ENCODE results near the gene SIGLEC15. TPM values are rescaled to one million over a fixed set of nuclear protein-coding genes. Genes with fewer than 3 reads are reported as not detected.
"Not testable (repeated sequence)": the region's sequence is repeated elsewhere in the genome, so short reads cannot be mapped to it uniquely, and the experiment has no call there.

Gene SIGLEC15
- total RNA-seq, 1 experiment from 2014 or later = 0.13 TPM

DNA sequence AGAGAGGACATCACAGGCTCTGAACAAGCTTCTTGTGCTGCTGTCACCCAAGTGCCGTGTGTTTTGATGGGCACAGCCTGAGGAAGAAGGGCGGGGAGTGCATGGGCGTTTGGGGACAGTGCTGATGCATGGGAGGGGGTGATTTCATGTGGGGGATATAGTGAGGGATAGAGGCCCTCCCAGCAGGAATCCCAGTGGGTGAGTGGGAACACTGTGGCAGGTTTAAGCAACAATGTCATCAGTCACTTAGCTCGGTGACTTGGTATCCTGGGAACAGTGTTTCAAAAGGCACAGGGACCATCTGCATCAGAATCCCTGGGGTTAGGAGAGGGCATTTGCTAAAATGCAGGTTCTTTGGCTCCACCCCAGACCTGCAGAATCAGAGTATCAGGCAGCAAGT, 609 bp downstream of the SIGLEC15 start:
- H4K8ac ChIP-seq (replicated peaks; ENCODE audit: insufficient read length, low read depth, low read length) = no peak overlapping the region
- H2BK12ac ChIP-seq (ENCODE audit: insufficient read length, low read depth, low read length) = no peak overlapping the region
- no peak overlapping the region for H4K91ac ChIP-seq (ENCODE audit: insufficient read length, low read depth, low read length)
- Mint-ChIP-seq H3K4me3 (no peak overlapping the region), H3K27me3 (ENCODE audit: low read depth) (peaks cover 2% of the 10 kb centered on the region), H3K27ac (peak overlapping the region in 2 of 3 experiments; percentile 44 to 88; a peak in 2 of 7 replicates), H3K9me3 (peaks cover 0 to 3% of the 10 kb centered on the region in 2 experiments; a peak in 1 of 5 replicates), H3K4me1 (peaks cover 20 to 32% of the 10 kb centered on the region in 2 experiments), H3K36me3 (ENCODE audit: insufficient read depth in 1 of 3, low read depth in 3 of 3) (no peaks in the 10 kb centered on the region)
- H3K23me2 ChIP-seq (ENCODE audit: insufficient read length, low read depth, low read length, poor library complexity, severe bottlenecking) = no peaks in the 10 kb centered on the region
- no peaks in the 10 kb centered on the region for H3K79me2 ChIP-seq (ENCODE audit: insufficient read depth, low read length)
- no peak overlapping the region for H3K9ac ChIP-seq (ENCODE audit: extremely low read depth, insufficient read length, low read length)
- no peak overlapping the region for H2BK5ac ChIP-seq (ENCODE audit: insufficient read length, low read length)
- H3K14ac ChIP-seq (ENCODE audit: insufficient read depth, low read length) = no peak overlapping the region
- no peak overlapping the region for H3K56ac ChIP-seq (ENCODE audit: insufficient read length, low read depth, low read length)
- no peak overlapping the region for H2AK5ac ChIP-seq (ENCODE audit: insufficient read length, low read length)
- H2BK20ac ChIP-seq (ENCODE audit: low read depth, low read length, poor library complexity, severe bottlenecking) = no peak overlapping the region
- H2BK15ac ChIP-seq (ENCODE audit: low read depth, low read length) = no peak overlapping the region
- no peak overlapping the region for H3K18ac ChIP-seq (ENCODE audit: insufficient read length, low read depth, low read length)
- no peaks in the 10 kb centered on the region for H3K9me3 ChIP-seq (ENCODE audit: control insufficient read depth, low read depth, low read length)
- no peak overlapping the region for H3K4ac ChIP-seq (ENCODE audit: low read depth, low read length)
- no peaks in the 10 kb centered on the region for H3K27me3 ChIP-seq (ENCODE audit: insufficient read depth, low read length)
- TF ChIP-seq, protein P1, sequence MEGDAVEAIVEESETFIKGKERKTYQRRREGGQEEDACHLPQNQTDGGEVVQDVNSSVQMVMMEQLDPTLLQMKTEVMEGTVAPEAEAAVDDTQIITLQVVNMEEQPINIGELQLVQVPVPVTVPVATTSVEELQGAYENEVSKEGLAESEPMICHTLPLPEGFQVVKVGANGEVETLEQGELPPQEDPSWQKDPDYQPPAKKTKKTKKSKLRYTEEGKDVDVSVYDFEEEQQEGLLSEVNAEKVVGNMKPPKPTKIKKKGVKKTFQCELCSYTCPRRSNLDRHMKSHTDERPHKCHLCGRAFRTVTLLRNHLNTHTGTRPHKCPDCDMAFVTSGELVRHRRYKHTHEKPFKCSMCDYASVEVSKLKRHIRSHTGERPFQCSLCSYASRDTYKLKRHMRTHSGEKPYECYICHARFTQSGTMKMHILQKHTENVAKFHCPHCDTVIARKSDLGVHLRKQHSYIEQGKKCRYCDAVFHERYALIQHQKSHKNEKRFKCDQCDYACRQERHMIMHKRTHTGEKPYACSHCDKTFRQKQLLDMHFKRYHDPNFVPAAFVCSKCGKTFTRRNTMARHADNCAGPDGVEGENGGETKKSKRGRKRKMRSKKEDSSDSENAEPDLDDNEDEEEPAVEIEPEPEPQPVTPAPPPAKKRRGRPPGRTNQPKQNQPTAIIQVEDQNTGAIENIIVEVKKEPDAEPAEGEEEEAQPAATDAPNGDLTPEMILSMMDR (conservative IDR thresholded peaks at IDR 0.05) = no peak
- peaks cover 4% of the 10 kb centered on the region; the same call in 1 of the 2 replicates for H3K4me1 ChIP-seq (ENCODE audit: insufficient read depth, low read length)
- no peak overlapping the region for H2BK120ac ChIP-seq (ENCODE audit: low read depth, low read length, poor library complexity, severe bottlenecking)
- no peaks in the 10 kb centered on the region for H4K20me1 ChIP-seq (ENCODE audit: control insufficient read depth, insufficient read depth, insufficient read length)
- no peak overlapping the region for H2AFZ ChIP-seq (ENCODE audit: low read length)
- no peak overlapping the region for H3K27ac ChIP-seq (ENCODE audit: insufficient read length, low read depth, low read length)
- DNase-seq = no peak
- no peaks in the 10 kb centered on the region for H3K79me1 ChIP-seq (ENCODE audit: insufficient read depth, low read depth, low read length, poor library complexity, severe bottlenecking)
- no peak overlapping the region for H4K5ac ChIP-seq (ENCODE audit: insufficient read length, low read depth, low read length)
- no peak overlapping the region for H3T11ph ChIP-seq (ENCODE audit: low read length)
- H3K23ac ChIP-seq (ENCODE audit: insufficient read length, low read depth, low read length) = no peak overlapping the region
- WGBS (ENCODE audit: extremely low coverage, insufficient read length, low lambda C conversion rate) = no CpG with 5 or more reads among the region's 4 CpGs
- H3K4me2 ChIP-seq (ENCODE audit: insufficient read depth, insufficient read length, low read length) = no peak overlapping the region

DNA sequence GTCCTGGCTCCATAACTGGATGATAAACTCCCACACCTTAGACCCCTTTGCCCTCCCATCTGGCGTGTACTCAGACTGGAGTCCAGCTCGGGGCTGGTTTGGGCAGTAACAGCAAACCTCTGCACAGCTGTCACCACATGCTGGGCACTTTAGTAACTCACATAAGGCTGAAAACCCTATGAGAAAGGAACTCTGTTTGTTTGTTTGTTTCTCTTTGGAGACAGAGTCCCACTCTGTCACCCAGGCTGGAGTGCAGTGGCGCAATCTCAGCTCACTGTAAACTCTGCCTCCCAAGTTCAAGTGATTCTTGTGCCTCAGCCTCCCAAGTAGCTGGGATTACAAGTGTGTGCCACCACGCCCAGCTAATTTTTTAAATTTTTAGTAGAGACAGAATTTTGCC, 1.2 kb downstream of the SIGLEC15 start:
- not testable (repeated sequence) for H3K4ac ChIP-seq (ENCODE audit: low read depth, low read length); H2AFZ ChIP-seq (ENCODE audit: low read length); H2BK5ac ChIP-seq (ENCODE audit: insufficient read length, low read length); H3K14ac ChIP-seq (ENCODE audit: insufficient read depth, low read length); H3K27ac ChIP-seq (ENCODE audit: insufficient read length, low read depth, low read length); H3K23ac ChIP-seq (ENCODE audit: insufficient read length, low read depth, low read length); H3K36me3 Mint-ChIP-seq (ENCODE audit: insufficient read depth in 1 of 3, low read depth in 3 of 3); H3T11ph ChIP-seq (ENCODE audit: low read length); H3K9me3 ChIP-seq (ENCODE audit: control insufficient read depth, low read depth, low read length); H2BK15ac ChIP-seq (ENCODE audit: low read depth, low read length); H4K20me1 ChIP-seq (ENCODE audit: control insufficient read depth, insufficient read depth, insufficient read length); H3K27me3 ChIP-seq (ENCODE audit: insufficient read depth, low read length); H4K5ac ChIP-seq (ENCODE audit: insufficient read length, low read depth, low read length); H4K91ac ChIP-seq (ENCODE audit: insufficient read length, low read depth, low read length); H3K4me3 Mint-ChIP-seq; H2BK12ac ChIP-seq (ENCODE audit: insufficient read length, low read depth, low read length); H3K18ac ChIP-seq (ENCODE audit: insufficient read length, low read depth, low read length); H3K79me2 ChIP-seq (ENCODE audit: insufficient read depth, low read length); H3K23me2 ChIP-seq (ENCODE audit: insufficient read length, low read depth, low read length, poor library complexity, severe bottlenecking); H3K27ac Mint-ChIP-seq; H3K9me3 Mint-ChIP-seq; H3K9ac ChIP-seq (ENCODE audit: extremely low read depth, insufficient read length, low read length); H4K8ac ChIP-seq (replicated peaks; ENCODE audit: insufficient read length, low read depth, low read length); H3K27me3 Mint-ChIP-seq (ENCODE audit: low read depth); H3K4me1 ChIP-seq (ENCODE audit: insufficient read depth, low read length); H3K56ac ChIP-seq (ENCODE audit: insufficient read length, low read depth, low read length); H3K79me1 ChIP-seq (ENCODE audit: insufficient read depth, low read depth, low read length, poor library complexity, severe bottlenecking); DNase-seq; H2BK120ac ChIP-seq (ENCODE audit: low read depth, low read length, poor library complexity, severe bottlenecking); H3K4me2 ChIP-seq (ENCODE audit: insufficient read depth, insufficient read length, low read length); H2AK5ac ChIP-seq (ENCODE audit: insufficient read length, low read length); H2BK20ac ChIP-seq (ENCODE audit: low read depth, low read length, poor library complexity, severe bottlenecking)
- peaks cover 20 to 32% of the 10 kb centered on the region in 2 experiments for H3K4me1 Mint-ChIP-seq
- no CpG with 5 or more reads among the region's 4 CpGs for WGBS (ENCODE audit: extremely low coverage, insufficient read length, low lambda C conversion rate)

Data from H9 (cell line).